ENCODE results near the gene ARL2BP.

- TF ChIP-seq CTCF (conservative IDR thresholded peaks at IDR 0.05; ENCODE audit: low read length) = no peak
- no peak for TF ChIP-seq EZH2phosphoT487 (IDR thresholded peaks at IDR 0.05; ENCODE audit: borderline replicate concordance, low read depth, low read length)
Observed at GRCh38 chr16:57203451-57203850, 41.6 kb upstream of the ARL2BP start.

Data from OCI-LY7 (cell line).